Neuron (in vitro differentiated cells): Measurements from ENCODE around the gene ACTMAP.

Experiments used
- H2AFZ ChIP-seq: one replicate; pipeline ENCODE4 v1.6.1; 2013; ENCODE audit warnings: low read depth, mild to moderate bottlenecking, inconsistent platforms, low read length, moderate library complexity
- H3K27me3 ChIP-seq: one replicate; pipeline ENCODE4 v1.6.1; 2013; ENCODE audit warnings: low read length; ENCODE audit not compliant: insufficient read depth
- H3K36me3 ChIP-seq: one replicate; pipeline ENCODE4 v1.6.1; 2013; ENCODE audit warnings: low read length; ENCODE audit not compliant: insufficient read depth
- H3K4me1 ChIP-seq: one replicate; pipeline ENCODE4 v1.6.1; 2013; ENCODE audit warnings: low read length; ENCODE audit not compliant: insufficient read depth
- H3K4me3 ChIP-seq: 2 replicates; pipeline ENCODE4 v1.5.1; 2013; ENCODE audit warnings: mild to moderate bottlenecking, low read length, moderate library complexity
- H3K9me3 ChIP-seq: one replicate; pipeline ENCODE4 v1.6.1; 2013; ENCODE audit warnings: low read length

The ACTMAP gene

DNA sequence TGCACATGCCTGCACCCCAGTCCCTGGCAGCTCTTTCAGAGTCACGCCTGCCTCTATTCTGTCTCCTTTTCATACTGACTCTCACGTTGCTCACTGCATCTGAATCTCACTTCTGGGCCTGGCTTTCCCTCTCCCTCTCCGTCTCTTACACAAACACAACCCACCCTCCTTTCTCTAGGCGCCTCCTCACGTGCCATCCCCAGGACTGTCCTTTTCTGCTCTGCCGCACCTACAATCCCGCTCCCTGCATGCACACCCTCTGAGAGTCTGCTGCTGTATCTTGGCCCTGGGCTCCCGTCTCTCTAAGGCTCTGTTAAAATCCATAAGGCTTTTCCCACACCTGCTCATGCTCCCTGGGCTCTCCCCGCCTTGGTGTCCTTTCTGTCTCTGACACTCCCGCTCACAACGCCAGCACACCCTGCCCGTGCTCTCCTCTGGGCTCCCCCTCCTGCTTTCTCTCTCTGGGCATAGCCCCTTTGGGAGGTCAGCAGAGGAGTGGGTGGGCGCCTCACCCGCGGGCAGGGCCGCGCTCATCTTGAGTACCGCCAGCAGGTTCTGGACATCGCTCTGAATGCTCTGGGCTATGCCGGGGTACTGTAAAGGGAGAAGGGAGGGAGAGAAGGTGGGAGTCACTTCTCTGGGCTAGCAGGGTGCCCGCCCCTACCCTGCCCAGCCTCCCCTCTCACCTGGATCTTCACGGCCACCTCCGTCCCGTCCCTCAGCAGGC lies 47.1 kb downstream of the ACTMAP start:
- peaks cover 63% of the 10 kb centered on the region for H3K36me3 ChIP-seq
- no peak overlapping the region for H2AFZ ChIP-seq
- no peaks in the 10 kb centered on the region for H3K4me1 ChIP-seq
- H3K27me3 ChIP-seq: no peaks in the 10 kb centered on the region
- no peaks in the 10 kb centered on the region for H3K9me3 ChIP-seq
- no peak overlapping the region for H3K4me3 ChIP-seq

DNA sequence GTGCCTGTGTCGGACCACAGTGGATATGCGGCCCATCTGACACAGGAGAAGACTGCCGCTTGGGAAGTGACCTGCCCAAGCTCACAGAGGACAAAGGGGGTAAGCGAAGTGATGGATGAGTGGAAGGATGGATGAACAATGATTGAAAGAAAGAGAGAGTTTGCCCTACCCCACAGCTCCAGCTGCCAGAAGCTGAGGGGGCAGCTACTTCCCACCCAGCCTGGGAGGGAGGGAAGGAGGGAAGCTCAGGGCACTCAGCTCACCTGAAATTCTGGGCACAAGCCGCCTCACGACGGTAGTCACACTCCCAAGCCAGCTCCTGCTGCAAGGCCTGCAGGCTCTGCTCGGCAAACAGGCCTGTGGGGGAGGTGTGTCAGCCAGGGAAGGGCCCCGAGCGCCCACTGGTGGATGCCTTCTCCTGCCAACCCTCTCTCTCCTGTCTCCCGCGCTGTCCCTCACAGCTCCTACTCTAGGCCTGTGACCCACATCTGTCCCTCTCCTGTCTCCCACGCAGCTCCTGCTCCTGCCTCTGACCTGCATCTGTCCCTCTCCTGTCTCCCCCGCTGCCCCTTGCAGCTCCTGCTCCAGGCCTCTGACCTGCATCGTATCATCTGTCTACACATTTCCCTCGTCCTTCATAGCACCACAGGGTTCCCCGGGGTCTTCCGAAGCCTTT lies 47.8 kb downstream of the ACTMAP start:
- peaks cover 63% of the 10 kb centered on the region for H3K36me3 ChIP-seq
- H2AFZ ChIP-seq: no peak overlapping the region
- H3K27me3 ChIP-seq: no peaks in the 10 kb centered on the region
- no peaks in the 10 kb centered on the region for H3K9me3 ChIP-seq
- H3K4me3 ChIP-seq: no peak overlapping the region
- H3K4me1 ChIP-seq: no peaks in the 10 kb centered on the region

DNA sequence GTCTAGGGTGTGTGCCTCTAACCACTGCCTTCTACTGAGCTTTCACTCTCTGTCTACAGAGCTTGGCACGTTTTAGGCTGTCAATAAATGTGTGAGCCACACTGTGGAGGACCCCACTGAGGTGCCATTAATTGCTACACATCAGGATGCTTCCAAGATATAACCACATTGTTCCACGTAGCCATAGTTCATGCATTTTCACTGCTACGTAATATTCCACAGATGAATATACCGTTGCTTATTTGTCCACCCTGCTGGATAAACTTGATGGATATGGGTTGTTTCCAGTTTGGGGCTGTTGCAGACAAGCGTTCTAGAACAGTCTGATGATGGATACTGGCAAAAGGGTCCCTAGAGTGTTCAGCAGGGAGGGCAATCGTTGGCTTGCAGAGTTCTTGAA lies 48.5 kb downstream of the ACTMAP start:
- Histone ChIP-seq H3K4me1 (no peaks in the 10 kb centered on the region), H2AFZ (no peak overlapping the region), H3K27me3 (no peaks in the 10 kb centered on the region), H3K4me3 (no peak overlapping the region), H3K36me3 (peaks cover 64% of the 10 kb centered on the region), H3K9me3 (no peaks in the 10 kb centered on the region)

DNA sequence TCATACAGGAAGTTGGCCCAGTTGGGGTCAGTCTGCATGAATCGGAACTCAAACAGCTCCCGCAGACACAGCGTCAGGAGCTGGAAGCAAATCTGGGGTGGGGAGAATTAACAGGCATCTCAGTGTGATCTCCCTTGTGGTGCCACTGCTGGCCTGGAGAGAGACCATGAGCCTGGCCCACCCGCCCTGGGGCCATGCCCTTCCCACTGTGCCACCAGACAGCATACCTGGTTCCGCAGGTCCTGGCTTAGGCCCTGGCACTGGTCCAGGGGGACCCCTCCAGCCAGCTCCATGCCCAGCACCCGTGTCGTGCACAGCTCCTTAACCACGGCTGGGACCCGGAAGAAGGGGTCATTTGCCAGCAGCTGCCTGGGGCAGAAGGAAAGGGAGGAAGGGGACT lies 50.2 kb downstream of the ACTMAP start:
- peaks cover 56% of the 10 kb centered on the region for H3K36me3 ChIP-seq

GRCh38 chr19:40697007-40697406 lies 53.3 kb downstream of the ACTMAP start:
- Histone ChIP-seq H3K4me1 (no peaks in the 10 kb centered on the region), H3K27me3 (no peaks in the 10 kb centered on the region), H3K4me3 (no peak overlapping the region), H2AFZ (no peak overlapping the region), H3K36me3 (peaks cover 44% of the 10 kb centered on the region), H3K9me3 (no peaks in the 10 kb centered on the region)

More for the DNA sequence above, 50.2 kb downstream of the ACTMAP start:
- no peaks in the 10 kb centered on the region for H3K27me3 ChIP-seq
- H2AFZ ChIP-seq: no peak overlapping the region
- no peaks in the 10 kb centered on the region for H3K4me1 ChIP-seq
- H3K9me3 ChIP-seq: no peaks in the 10 kb centered on the region
- H3K4me3 ChIP-seq: no peak overlapping the region

- H3K4me1 ChIP-seq: peaks cover 3% of the 10 kb centered on the region
- no peak overlapping the region for H2AFZ ChIP-seq
- H3K27me3 ChIP-seq: no peaks in the 10 kb centered on the region
- H3K4me3 ChIP-seq: no peak overlapping the region
- peaks cover 37% of the 10 kb centered on the region for H3K36me3 ChIP-seq
- no peaks in the 10 kb centered on the region for H3K9me3 ChIP-seq
These were observed 54.4 kb downstream of the ACTMAP start for GRCh38 chr19:40695881-40696280.

- no peak overlapping the region for H2AFZ ChIP-seq
- H3K4me1 ChIP-seq: peaks cover 17% of the 10 kb centered on the region
These were observed 56.4 kb downstream of the ACTMAP start for GRCh38 chr19:40693896-40694295.

DNA sequence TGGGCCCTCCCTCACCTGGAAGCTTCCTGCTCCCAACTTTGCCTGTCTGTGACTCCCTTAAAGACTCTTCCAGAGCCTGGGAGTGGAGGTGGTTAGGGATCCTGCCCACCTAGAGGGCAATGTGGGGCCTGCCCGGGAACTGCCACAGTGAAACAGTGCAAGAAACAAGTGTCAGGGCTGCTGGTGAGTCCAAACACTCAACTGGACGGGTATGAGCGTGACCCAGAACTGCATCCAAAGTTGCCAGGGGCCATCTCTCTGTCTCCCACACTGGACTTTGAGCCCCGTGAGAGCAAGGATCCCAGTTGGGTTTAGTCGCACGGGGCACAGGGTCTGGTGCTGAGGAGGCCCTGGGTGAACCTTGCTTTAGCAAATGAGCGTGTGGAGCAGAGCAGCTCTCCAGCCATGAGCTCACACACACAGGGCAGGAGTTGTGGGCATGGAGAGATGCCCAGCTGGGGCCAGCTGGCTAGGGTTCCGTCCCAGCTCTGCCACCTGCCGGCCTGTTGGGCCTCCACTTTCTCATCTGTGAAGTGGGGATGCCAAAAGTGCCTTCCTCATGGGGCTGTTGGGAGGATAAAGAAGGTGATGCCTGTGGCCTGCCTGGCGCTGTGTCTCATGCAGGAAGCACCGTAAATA lies 57.0 kb downstream of the ACTMAP start:
- Histone ChIP-seq H3K36me3 (peaks cover 22% of the 10 kb centered on the region), H3K4me3 (no peak overlapping the region), H3K9me3 (no peaks in the 10 kb centered on the region), H3K27me3 (no peaks in the 10 kb centered on the region), H3K4me1 (peaks cover 20% of the 10 kb centered on the region), H2AFZ (no peak overlapping the region)

More at GRCh38 chr19:40693896-40694295, 56.4 kb downstream of the ACTMAP start:
- no peaks in the 10 kb centered on the region for H3K9me3 ChIP-seq
- no peak overlapping the region for H3K4me3 ChIP-seq
- no peaks in the 10 kb centered on the region for H3K27me3 ChIP-seq
- peaks cover 22% of the 10 kb centered on the region for H3K36me3 ChIP-seq

DNA sequence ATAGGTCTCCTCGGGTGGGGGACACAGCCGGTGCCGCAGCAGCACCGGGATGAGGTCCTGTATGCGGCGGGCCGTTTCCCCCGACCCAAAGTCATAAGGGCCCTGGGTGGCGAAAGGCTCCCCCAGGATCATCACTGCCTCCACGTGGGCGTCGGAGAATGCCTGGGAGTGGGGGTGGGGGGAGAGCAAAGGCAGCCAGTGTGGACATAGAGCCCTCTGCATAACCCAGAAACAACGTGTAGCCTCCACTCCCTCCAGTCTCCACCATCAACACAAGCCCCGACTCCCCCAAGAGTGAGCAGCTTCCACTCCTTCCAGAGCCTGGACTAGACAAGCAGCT lies 58.1 kb downstream of the ACTMAP start:
- Histone ChIP-seq H3K4me3 (no peak overlapping the region), H3K36me3 (peaks cover 21% of the 10 kb centered on the region), H2AFZ (no peak overlapping the region), H3K4me1 (peaks cover 20% of the 10 kb centered on the region), H3K27me3 (no peaks in the 10 kb centered on the region), H3K9me3 (no peaks in the 10 kb centered on the region)

- no peak overlapping the region for H2AFZ ChIP-seq
- H3K9me3 ChIP-seq: no peaks in the 10 kb centered on the region
- peaks cover 20% of the 10 kb centered on the region for H3K4me1 ChIP-seq
- no peaks in the 10 kb centered on the region for H3K27me3 ChIP-seq
- H3K36me3 ChIP-seq: peaks cover 19% of the 10 kb centered on the region
- no peak overlapping the region for H3K4me3 ChIP-seq
These were observed 58.7 kb downstream of the ACTMAP start for GRCh38 chr19:40691421-40692211.
